Measurements from ENCODE around the gene ATAD2B.

The ATAD2B gene

DNA sequence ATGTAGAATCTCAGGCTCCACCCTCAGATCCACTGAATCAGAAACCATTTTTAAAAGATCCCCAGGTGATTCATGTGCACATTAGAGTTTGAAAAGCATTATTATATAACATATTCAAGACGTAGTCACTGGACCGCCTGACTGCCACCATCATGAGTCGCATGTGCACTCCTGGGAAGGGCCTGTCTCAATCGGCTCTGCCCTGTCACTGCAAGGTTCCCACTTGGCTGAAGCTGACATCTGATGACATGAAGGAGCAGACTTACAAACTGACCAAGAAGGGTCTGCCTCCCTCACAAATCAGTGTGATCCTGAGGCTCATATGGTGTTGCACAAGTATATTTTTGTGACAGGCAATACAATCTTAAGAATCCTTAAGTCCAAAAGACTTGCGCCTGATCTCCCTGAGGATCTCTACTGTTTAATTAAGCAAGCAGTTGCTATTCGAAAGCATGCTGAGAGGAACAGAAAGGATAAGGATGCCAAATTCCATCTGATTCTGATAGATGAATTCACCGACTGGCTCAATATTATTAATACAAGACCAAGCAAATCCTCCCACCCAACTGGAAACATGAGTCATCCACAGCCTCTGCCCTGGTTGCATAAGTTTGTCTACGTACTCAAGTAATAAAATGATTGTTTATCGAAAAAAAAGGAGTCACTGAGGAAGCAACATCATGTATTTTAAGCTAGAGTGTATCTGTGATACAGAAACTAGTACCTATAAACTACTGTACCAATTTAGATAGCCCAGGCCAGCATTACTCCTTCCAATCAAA is 26.2 kb downstream of the ATAD2B start:
- Mint-ChIP-seq H3K27me3 (ENCODE audit: low read depth) (no peaks in the 10 kb centered on the region), H3K27ac (no peak overlapping the region), H3K36me3 (ENCODE audit: low read depth) (peaks cover 1% of the 10 kb centered on the region), H3K4me1 (ENCODE audit: low read depth) (peaks cover 6% of the 10 kb centered on the region), H3K9me3 (no peaks in the 10 kb centered on the region), H3K4me3 (no peak overlapping the region)
- DNase-seq (ENCODE audit: low spot score) = no peak

GRCh38 chr2:23900133-23900532 is 26.8 kb downstream of the ATAD2B start:
- H3K9me3 Mint-ChIP-seq = no peaks in the 10 kb centered on the region
- no peaks in the 10 kb centered on the region for H3K27me3 Mint-ChIP-seq (ENCODE audit: low read depth)
- H3K4me3 Mint-ChIP-seq = no peak overlapping the region
- H3K27ac Mint-ChIP-seq = no peak overlapping the region
- DNase-seq (ENCODE audit: low spot score) = no peak
- H3K36me3 Mint-ChIP-seq (ENCODE audit: low read depth) = peaks cover 1% of the 10 kb centered on the region
- H3K4me1 Mint-ChIP-seq (ENCODE audit: low read depth) = peaks cover 6% of the 10 kb centered on the region

DNA sequence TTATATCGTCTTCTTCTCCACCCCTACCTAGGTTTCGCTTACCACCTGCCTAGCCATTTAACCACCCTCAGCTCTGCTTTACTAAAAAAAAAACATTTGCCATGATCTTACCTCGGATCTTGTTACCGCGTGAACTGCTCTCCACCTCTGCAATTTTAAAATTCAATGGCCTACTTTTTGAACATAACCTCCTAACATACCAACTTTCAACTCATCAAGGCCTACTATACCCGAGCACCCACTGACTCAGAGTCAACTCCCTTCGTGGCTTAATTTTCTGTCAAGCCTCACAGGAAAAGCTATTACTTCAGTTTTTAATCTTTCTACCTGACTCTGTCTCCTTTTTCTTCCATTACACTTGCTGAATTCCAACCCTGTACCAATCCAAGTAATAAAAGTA is 55.7 kb downstream of the ATAD2B start:
- H3K36me3 Mint-ChIP-seq (ENCODE audit: low read depth) = peaks cover 34% of the 10 kb centered on the region

DNA sequence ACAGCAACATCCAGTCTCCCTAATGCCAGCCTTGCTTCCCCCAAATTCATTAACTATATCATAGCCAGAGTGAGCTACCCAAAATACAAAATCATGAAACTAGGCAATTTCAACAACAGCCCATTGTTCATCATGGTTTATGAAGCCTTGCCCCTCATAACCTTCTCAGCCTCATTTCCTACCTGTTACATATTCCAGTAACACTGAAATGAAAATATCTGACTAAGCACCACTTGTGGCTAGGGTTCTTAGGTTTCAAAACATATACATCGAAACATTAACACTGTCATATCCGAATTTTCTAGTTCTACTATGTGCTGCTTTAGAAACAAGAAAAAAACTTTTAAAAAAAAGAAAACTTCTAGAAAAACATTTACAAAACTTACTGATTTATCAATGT is 59.5 kb downstream of the ATAD2B start:
- Mint-ChIP-seq H3K27me3 (ENCODE audit: low read depth) (no peaks in the 10 kb centered on the region), H3K36me3 (ENCODE audit: low read depth) (peaks cover 38% of the 10 kb centered on the region), H3K27ac (no peak overlapping the region), H3K4me3 (no peak overlapping the region), H3K9me3 (no peaks in the 10 kb centered on the region), H3K4me1 (ENCODE audit: low read depth) (no peaks in the 10 kb centered on the region)
- DNase-seq (ENCODE audit: low spot score) = no peak

More for the DNA sequence above, 55.7 kb downstream of the ATAD2B start:
- Mint-ChIP-seq H3K27ac (no peak overlapping the region), H3K27me3 (ENCODE audit: low read depth) (no peaks in the 10 kb centered on the region), H3K9me3 (no peaks in the 10 kb centered on the region), H3K4me1 (ENCODE audit: low read depth) (no peaks in the 10 kb centered on the region), H3K4me3 (no peak overlapping the region)
- DNase-seq (ENCODE audit: low spot score) = no peak

DNA sequence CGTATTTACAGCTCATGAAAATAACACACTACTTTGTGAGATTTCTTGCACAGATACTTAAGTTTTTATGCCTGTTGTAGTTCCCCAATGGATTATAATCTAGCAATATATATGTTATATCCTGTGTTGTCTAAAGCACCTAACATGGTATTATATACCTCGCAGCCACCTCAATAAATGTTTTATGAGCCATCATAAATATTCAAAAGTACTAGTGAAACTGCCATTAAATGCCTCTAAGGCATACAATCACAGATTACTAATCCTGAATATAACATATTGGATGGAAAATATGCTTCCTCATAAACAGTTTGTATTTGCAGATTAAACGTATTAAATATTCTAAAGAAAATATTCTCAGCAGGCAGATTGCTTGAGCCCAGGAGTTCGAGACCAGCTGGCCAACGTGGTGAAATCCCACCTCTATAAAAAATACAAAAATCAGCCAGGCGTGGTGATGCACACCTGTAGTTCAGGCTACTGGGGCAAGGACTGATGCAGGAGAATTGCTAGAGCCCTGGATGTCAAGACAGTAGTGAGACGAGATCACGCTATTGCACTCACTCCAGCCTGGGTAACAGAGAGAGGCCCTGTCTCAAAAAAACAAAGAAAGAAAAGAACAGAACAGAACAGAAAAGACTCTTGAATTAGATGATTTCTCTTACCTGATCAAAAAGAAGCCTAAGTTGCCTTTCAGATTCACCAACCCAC is 64.1 kb downstream of the ATAD2B start:
- H3K36me3 Mint-ChIP-seq (ENCODE audit: low read depth) = peaks cover 29% of the 10 kb centered on the region
- H3K27me3 Mint-ChIP-seq (ENCODE audit: low read depth) = no peaks in the 10 kb centered on the region
- H3K4me3 Mint-ChIP-seq = no peak overlapping the region
- DNase-seq (ENCODE audit: low spot score) = no peak
- no peak overlapping the region for H3K27ac Mint-ChIP-seq
- no peaks in the 10 kb centered on the region for H3K9me3 Mint-ChIP-seq
- H3K4me1 Mint-ChIP-seq (ENCODE audit: low read depth) = no peaks in the 10 kb centered on the region

DNA sequence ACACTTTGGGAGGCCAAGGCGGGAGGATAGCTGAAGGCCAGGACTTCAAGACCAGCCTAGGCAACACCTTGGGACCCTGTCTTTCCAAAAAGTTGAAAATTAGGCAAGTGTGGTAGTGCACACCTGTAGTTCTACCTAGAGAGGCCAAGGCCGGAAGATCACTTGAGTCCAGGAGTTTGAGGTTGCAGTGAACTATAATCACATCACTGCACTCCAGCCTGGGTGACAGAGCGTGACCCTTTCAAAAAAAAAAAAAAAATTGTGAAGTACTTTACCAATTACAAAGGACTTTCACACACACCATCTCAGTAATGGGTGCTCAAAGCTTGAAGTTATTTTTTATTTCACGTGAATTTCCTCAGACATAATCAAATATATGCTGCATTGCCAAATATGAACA is 65.0 kb downstream of the ATAD2B start:
- H3K27ac Mint-ChIP-seq = no peak overlapping the region
- no peak overlapping the region for H3K4me3 Mint-ChIP-seq
- peaks cover 26% of the 10 kb centered on the region for H3K36me3 Mint-ChIP-seq (ENCODE audit: low read depth)
- DNase-seq (ENCODE audit: low spot score) = no peak
- H3K9me3 Mint-ChIP-seq = no peaks in the 10 kb centered on the region
- H3K27me3 Mint-ChIP-seq (ENCODE audit: low read depth) = no peaks in the 10 kb centered on the region
- H3K4me1 Mint-ChIP-seq (ENCODE audit: low read depth) = no peaks in the 10 kb centered on the region

- H3K36me3 Mint-ChIP-seq (ENCODE audit: low read depth) = peaks cover 23% of the 10 kb centered on the region
Observed at GRCh38 chr2:23859983-23860382, 66.9 kb downstream of the ATAD2B start.

GRCh38 chr2:23859234-23859633 is 67.7 kb downstream of the ATAD2B start:
- Mint-ChIP-seq H3K9me3 (no peaks in the 10 kb centered on the region), H3K27me3 (ENCODE audit: low read depth) (no peaks in the 10 kb centered on the region), H3K36me3 (ENCODE audit: low read depth) (peaks cover 24% of the 10 kb centered on the region), H3K4me1 (ENCODE audit: low read depth) (no peaks in the 10 kb centered on the region), H3K4me3 (no peak overlapping the region), H3K27ac (no peak overlapping the region)
- DNase-seq (ENCODE audit: low spot score) = no peak

More at GRCh38 chr2:23859983-23860382, 66.9 kb downstream of the ATAD2B start:
- H3K4me1 Mint-ChIP-seq (ENCODE audit: low read depth) = no peaks in the 10 kb centered on the region
- no peak overlapping the region for H3K27ac Mint-ChIP-seq
- no peaks in the 10 kb centered on the region for H3K9me3 Mint-ChIP-seq
- DNase-seq (ENCODE audit: low spot score) = no peak
- H3K4me3 Mint-ChIP-seq = no peak overlapping the region
- H3K27me3 Mint-ChIP-seq (ENCODE audit: low read depth) = no peaks in the 10 kb centered on the region

DNA sequence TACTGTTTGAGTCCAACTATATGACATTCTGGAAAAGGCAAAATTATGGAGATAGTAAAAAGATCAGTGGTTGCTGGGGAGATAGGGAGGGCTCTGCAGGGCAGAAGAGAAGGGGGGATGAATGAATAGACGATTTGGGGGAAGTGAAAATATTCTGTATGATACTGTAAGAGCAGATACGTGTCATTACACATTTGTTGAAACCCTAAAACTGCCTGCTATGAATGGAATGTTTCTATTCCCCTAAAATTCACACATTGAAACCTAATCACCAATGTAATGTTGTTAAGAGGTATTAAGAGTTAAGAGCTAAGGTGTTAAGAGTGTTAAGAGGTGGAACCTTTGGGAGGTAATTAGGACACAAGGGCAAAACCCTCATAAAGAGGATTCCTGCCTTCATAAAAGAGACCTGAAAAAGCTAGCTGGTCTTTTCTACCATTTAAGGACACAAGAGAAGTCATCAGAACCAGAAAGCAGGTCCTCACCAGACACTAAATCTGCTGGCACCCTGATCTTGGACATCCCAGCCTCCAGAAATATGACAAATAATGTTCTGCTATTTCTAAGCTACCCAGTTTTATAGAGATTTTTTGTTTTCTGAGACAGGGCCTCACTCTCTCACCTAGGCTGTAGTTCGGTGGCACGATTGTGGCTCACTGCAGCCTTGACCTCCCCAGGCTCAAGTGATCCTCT is 76.2 kb downstream of the ATAD2B start:
- no peaks in the 10 kb centered on the region for H3K27me3 Mint-ChIP-seq (ENCODE audit: low read depth)
- no peak overlapping the region for H3K4me3 Mint-ChIP-seq
- peaks cover 10% of the 10 kb centered on the region for H3K36me3 Mint-ChIP-seq (ENCODE audit: low read depth)
- no peak for DNase-seq (ENCODE audit: low spot score)
- H3K4me1 Mint-ChIP-seq (ENCODE audit: low read depth) = no peaks in the 10 kb centered on the region
- H3K9me3 Mint-ChIP-seq = no peaks in the 10 kb centered on the region
- no peak overlapping the region for H3K27ac Mint-ChIP-seq

GRCh38 chr2:23844905-23845304 is 82.0 kb downstream of the ATAD2B start:
- peaks cover 17% of the 10 kb centered on the region for H3K9me3 Mint-ChIP-seq
- no peak overlapping the region for H3K27ac Mint-ChIP-seq
- no peaks in the 10 kb centered on the region for H3K27me3 Mint-ChIP-seq (ENCODE audit: low read depth)
- no peak for DNase-seq (ENCODE audit: low spot score)
- peaks cover 29% of the 10 kb centered on the region for H3K36me3 Mint-ChIP-seq (ENCODE audit: low read depth)
- H3K4me1 Mint-ChIP-seq (ENCODE audit: low read depth) = peaks cover 2% of the 10 kb centered on the region
- H3K4me3 Mint-ChIP-seq = no peak overlapping the region

- peaks cover 2% of the 10 kb centered on the region for H3K4me1 Mint-ChIP-seq (ENCODE audit: low read depth)
- H3K9me3 Mint-ChIP-seq = peaks cover 17% of the 10 kb centered on the region
- H3K4me3 Mint-ChIP-seq = no peak overlapping the region
- H3K36me3 Mint-ChIP-seq (ENCODE audit: low read depth) = peaks cover 29% of the 10 kb centered on the region
- no peak overlapping the region for H3K27ac Mint-ChIP-seq
- no peaks in the 10 kb centered on the region for H3K27me3 Mint-ChIP-seq (ENCODE audit: low read depth)
- no peak for DNase-seq (ENCODE audit: low spot score)
Observed at GRCh38 chr2:23843051-23843976, 83.6 kb downstream of the ATAD2B start.

DNA sequence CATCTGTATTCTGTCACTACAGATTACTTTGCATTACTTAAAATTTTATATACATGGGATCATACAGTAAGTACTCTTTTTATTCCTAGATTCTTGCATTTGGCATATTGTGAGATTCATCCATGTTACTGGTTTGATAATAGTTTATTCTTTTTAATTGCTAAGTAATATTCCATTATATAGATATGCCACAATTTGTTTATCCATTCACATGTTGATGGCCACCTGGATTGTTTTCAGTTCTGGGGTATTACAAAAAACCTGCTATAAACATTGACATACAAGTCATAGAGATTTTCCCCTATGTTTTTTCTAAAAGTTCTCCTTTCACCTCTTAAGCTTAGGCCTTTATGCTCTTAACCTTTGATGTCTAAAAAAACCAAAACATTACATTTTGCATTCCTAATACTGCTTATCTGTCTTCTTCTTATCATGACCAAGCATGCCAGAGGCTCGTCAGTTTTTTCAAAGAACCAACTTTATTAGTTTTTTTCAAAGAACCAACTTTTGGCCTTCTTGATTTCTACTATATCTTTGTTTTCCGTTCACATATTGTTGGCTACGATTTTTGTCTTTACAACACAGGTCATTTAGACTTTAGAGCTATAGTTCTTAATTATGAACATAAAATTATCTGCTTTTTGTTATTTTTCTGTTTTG is 86.9 kb downstream of the ATAD2B start:
- Mint-ChIP-seq H3K36me3 (ENCODE audit: low read depth) (peaks cover 31% of the 10 kb centered on the region), H3K9me3 (peaks cover 15% of the 10 kb centered on the region), H3K27ac (no peak overlapping the region), H3K4me1 (ENCODE audit: low read depth) (peaks cover 2% of the 10 kb centered on the region), H3K27me3 (ENCODE audit: low read depth) (no peaks in the 10 kb centered on the region), H3K4me3 (no peak overlapping the region)
- no peak for DNase-seq (ENCODE audit: low spot score)

- no peak overlapping the region for H3K4me3 Mint-ChIP-seq
Observed at GRCh38 chr2:23838996-23839395, 87.9 kb downstream of the ATAD2B start.

More at GRCh38 chr2:23838996-23839395, 87.9 kb downstream of the ATAD2B start:
- no peaks in the 10 kb centered on the region for H3K27me3 Mint-ChIP-seq (ENCODE audit: low read depth)
- no peak overlapping the region for H3K27ac Mint-ChIP-seq
- peaks cover 22% of the 10 kb centered on the region for H3K36me3 Mint-ChIP-seq (ENCODE audit: low read depth)
- peaks cover 2% of the 10 kb centered on the region for H3K4me1 Mint-ChIP-seq (ENCODE audit: low read depth)
- no peak for DNase-seq (ENCODE audit: low spot score)
- H3K9me3 Mint-ChIP-seq = peaks cover 4% of the 10 kb centered on the region
